K562 (cell line): ENCODE data around the gene CLEC17A. TPM values are rescaled to one million over a fixed set of nuclear protein-coding genes. Genes with fewer than 3 reads are reported as not detected.

Experiments used
- ATAC-seq: fragments of 200-7000 bp; cut with Tn5 transposase; 3 replicates; pipeline ENCODE4 v1.9.1; 2020; ENCODE audit warnings: moderate library complexity
- BruUV-seq: library from RNA; stranded (reverse); fragments of 400-500 nt; replicated peaks from 2 replicates; lab custom pipeline; 2021; lab: Mats Ljungman, UMichigan
- CTCF ChIA-PET: fragments of 300-600 bp; formaldehyde crosslinking; extraction: SDS; loops from one replicate; lab custom pipeline; 2021; ENCODE audit warnings: low intra/inter-chr PET ratio; lab: Yijun Ruan, JAX
- POLR2A ChIA-PET: fragments of 300-600, 350-650 bp; sonication (Branson Sonifier 250); formaldehyde crosslinking; extraction: SDS; loops from one replicate; lab custom pipeline; 2021; ENCODE audit warnings: antibody characterized with exemption, inconsistent platforms; lab: Yijun Ruan, JAX
- DNase-seq, 4 experiments: peaks; one replicate each; pipeline versions ENCODE4 v3.0.0 to v3.0.0-alpha.2; 2011 to 2018; ENCODE audit warnings: low spot score in 3 of 4, mixed read lengths in 3 of 4; ENCODE audit errors: extremely low read depth in 1 of 4
- FAIRE-seq: peaks from 2 replicates; lab custom pipeline; 2011; peaks lifted over from hg19 to GRCh38; lab: Jason Lieb, UNC
- H2AFZ ChIP-seq: 2 replicates; pipeline ENCODE4 v1.6.0; 2011; ENCODE audit warnings: low read depth, low read length, control low read depth, inconsistent platforms
- H3K27ac ChIP-seq: fragments of 200-600 bp; 3 replicates; pipeline ENCODE4 v1.8.0; 2011; ENCODE audit warnings: low read depth, mild to moderate bottlenecking, control low read depth, inconsistent platforms, low read length, moderate library complexity, mixed read lengths; ENCODE audit errors: extremely low read depth
- H3K27me3 ChIP-seq, 2 experiments: fragments of 300-600 bp in 1 of 2; 2 replicates in 1 of 2; 3 replicates in 1 of 2; pipeline versions ENCODE4 v1.6.0 to v1.8.0; 2011; ENCODE audit warnings: inconsistent platforms in 2 of 2, low read length in 2 of 2, mild to moderate bottlenecking in 1 of 2, mixed read lengths in 1 of 2, moderate library complexity in 1 of 2; ENCODE audit not compliant: control insufficient read depth in 2 of 2, insufficient read depth in 2 of 2
- H3K36me3 ChIP-seq: fragments of 300-600 bp; 3 replicates; pipeline ENCODE4 v1.8.0; 2011; ENCODE audit warnings: mild to moderate bottlenecking, low read length, inconsistent platforms; ENCODE audit not compliant: control insufficient read depth, insufficient read depth
- H3K4me1 ChIP-seq, 2 experiments: fragments of 200-600 bp in 1 of 2; replicated peaks in 1 of 2; 2 replicates in 1 of 2; 3 replicates in 1 of 2; pipeline versions ENCODE4 v1.5.1 to v1.8.0; 2011; ENCODE audit warnings: inconsistent platforms in 2 of 2, low read length in 2 of 2, mild to moderate bottlenecking in 1 of 2, mixed read lengths in 1 of 2, moderate library complexity in 1 of 2; ENCODE audit not compliant: control insufficient read depth in 2 of 2, insufficient read depth in 2 of 2
- H3K4me2 ChIP-seq: 2 replicates; pipeline ENCODE4 v1.6.1; 2011; ENCODE audit warnings: low read length, control low read depth, inconsistent platforms, mixed read lengths; ENCODE audit not compliant: insufficient read depth
- H3K4me3 ChIP-seq: fragments of 200-600 bp; sonication (generic), shearing (Covaris generic); 2 replicates; pipeline ENCODE4 v1.5.1; 2016; ENCODE audit warnings: control low read depth, inconsistent platforms
- H3K79me2 ChIP-seq: fragments of 200-600 bp; 3 replicates; pipeline ENCODE4 v1.8.0; 2011; ENCODE audit warnings: low read length, inconsistent platforms; ENCODE audit not compliant: control insufficient read depth, insufficient read depth
- H3K9ac ChIP-seq, 2 experiments: 2 replicates each; pipeline versions ENCODE4 v1.6.0 to v1.6.1; 2011; ENCODE audit warnings: low read depth in 2 of 2, low read length in 2 of 2, control low read depth in 1 of 2, inconsistent platforms in 1 of 2, mild to moderate bottlenecking in 1 of 2, mixed read lengths in 1 of 2; ENCODE audit not compliant: insufficient read depth in 1 of 2
- H3K9me1 ChIP-seq: one replicate; pipeline ENCODE4 v1.6.0; 2011; ENCODE audit warnings: inconsistent platforms, mild to moderate bottlenecking, low read length, moderate library complexity; ENCODE audit not compliant: control insufficient read depth, insufficient read depth
- H3K9me3 ChIP-seq: replicated peaks from 2 replicates; pipeline ENCODE4 v1.5.1; 2011; ENCODE audit warnings: low read depth, low read length, inconsistent platforms; ENCODE audit not compliant: control insufficient read depth, insufficient read depth
- H4K20me1 ChIP-seq: replicated peaks from 2 replicates; pipeline ENCODE4 v1.6.1; 2011; ENCODE audit warnings: low read length, inconsistent platforms, mixed read lengths; ENCODE audit not compliant: control insufficient read depth, insufficient read depth
- BHLHE40 ChIP-seq: IDR thresholded peaks from 2 replicates; pipeline ENCODE4 v1.6.1; 2011; ENCODE audit warnings: low read length, improper control_type of control experiment
- BRCA1 ChIP-seq, 2 experiments: fragments of 450-650 bp in 1 of 2; sonication (generic) in 1 of 2; formaldehyde crosslinking in 1 of 2; IDR thresholded peaks; 2 replicates each; pipeline versions ENCODE4 v1.5.0 to v1.6.1; 2017 to 2020; ENCODE audit warnings: mild to moderate bottlenecking in 1 of 2, missing genetic modification reagents in 1 of 2
- CBFA2T2 ChIP-seq: fragments of 450-650 bp; conservative IDR thresholded peaks from 2 replicates; pipeline ENCODE4 v1.6.1; 2017; ENCODE audit warnings: mild to moderate bottlenecking
- CBX3 ChIP-seq, 2 experiments: IDR thresholded peaks; 1 replicate in 1 of 2; 2 replicates in 1 of 2; pipeline ENCODE4 v1.6.1; 2012; ENCODE audit warnings: inconsistent platforms in 2 of 2, low read length in 2 of 2, borderline replicate concordance in 1 of 2, control low read depth in 1 of 2
- DMBX1 ChIP-seq: fragments of 250-450 bp; sonication (Bioruptor Pico); IDR thresholded peaks from 2 replicates; pipeline ENCODE4 v1.8.0; 2022; ENCODE audit warnings: inconsistent platforms, mild to moderate bottlenecking, moderate library complexity, borderline replicate concordance
- E2F3 ChIP-seq: fragments of 250-450 bp; sonication (Bioruptor Pico); IDR thresholded peaks from 2 replicates; pipeline ENCODE4 v1.4.0; 2020; ENCODE audit warnings: mild to moderate bottlenecking
- ERF ChIP-seq: fragments of 450-650 bp; formaldehyde crosslinking; IDR thresholded peaks from 2 replicates; pipeline ENCODE4 v1.4.0; 2020; ENCODE audit warnings: mild to moderate bottlenecking, mixed read lengths
- GMEB1 ChIP-seq: fragments of 250-450 bp; sonication (Bioruptor Pico); IDR thresholded peaks from 2 replicates; pipeline ENCODE4 v1.4.0; 2020; ENCODE audit warnings: mild to moderate bottlenecking
- HDAC2 ChIP-seq: fragments of 450-650 bp; IDR thresholded peaks from 2 replicates; pipeline ENCODE4 v1.6.1; 2016; ENCODE audit warnings: mild to moderate bottlenecking
- HIVEP1 ChIP-seq: fragments of 250-450 bp; sonication (Bioruptor Pico); IDR thresholded peaks from 2 replicates; pipeline ENCODE4 v1.4.0; 2020; ENCODE audit warnings: mild to moderate bottlenecking
- KAT8 ChIP-seq: fragments of 450-650 bp; IDR thresholded peaks from 2 replicates; pipeline ENCODE4 v1.6.1; 2016; ENCODE audit warnings: low read depth, mild to moderate bottlenecking
- LARP7 ChIP-seq: fragments of 450-650 bp; IDR thresholded peaks from 2 replicates; pipeline ENCODE4 v1.6.1; 2016
- MEF2A ChIP-seq: IDR thresholded peaks from 2 replicates; pipeline ENCODE4 v1.6.1; 2011; ENCODE audit warnings: low read depth, mild to moderate bottlenecking, low read length, moderate library complexity; ENCODE audit not compliant: control insufficient read depth
- RB1 ChIP-seq: fragments of 450-650 bp; IDR thresholded peaks from 2 replicates; pipeline ENCODE4 v1.6.1; 2017; ENCODE audit warnings: low read depth, mild to moderate bottlenecking
- RBM22 ChIP-seq: fragments of 200-400 bp; formaldehyde crosslinking; IDR thresholded peaks from 2 replicates; pipeline ENCODE4 v1.6.1; 2018; ENCODE audit warnings: low read length, low read depth; ENCODE audit not compliant: poor library complexity, severe bottlenecking
- RCOR1 ChIP-seq, 2 experiments: IDR thresholded peaks; 2 replicates each; pipeline ENCODE4 v1.6.1; 2012; ENCODE audit warnings: low read depth in 2 of 2, low read length in 2 of 2, borderline replicate concordance in 1 of 2, improper control_type of control experiment in 1 of 2
- TCF7 ChIP-seq: sonication (generic); IDR thresholded peaks from 2 replicates; pipeline ENCODE4 v1.6.1; 2016; ENCODE audit warnings: antibody characterized with exemption, borderline replicate concordance
- ZBTB17 ChIP-seq: fragments of 450-650 bp; formaldehyde crosslinking; IDR thresholded peaks from 2 replicates; pipeline ENCODE4 v1.4.0; 2020; ENCODE audit warnings: mild to moderate bottlenecking
- ZNF282 ChIP-seq: sonication (generic); formaldehyde crosslinking; IDR thresholded peaks from 2 replicates; pipeline ENCODE4 v1.8.1; 2023; ENCODE audit warnings: missing genetic modification reagents
- ZNF41 ChIP-seq: fragments of 250-450 bp; sonication (Bioruptor Pico); conservative IDR thresholded peaks from 2 replicates; pipeline ENCODE4 v1.4.0; 2020; ENCODE audit warnings: mild to moderate bottlenecking
- ZNF431 ChIP-seq: sonication (generic); formaldehyde crosslinking; IDR thresholded peaks from 2 replicates; pipeline ENCODE4 v1.8.0; 2022; ENCODE audit warnings: mild to moderate bottlenecking, missing genetic modification reagents
- ZNF696 ChIP-seq: fragments of 250-450 bp; sonication (Bioruptor Pico); conservative IDR thresholded peaks from 2 replicates; pipeline ENCODE4 v1.4.0; 2020; ENCODE audit warnings: mild to moderate bottlenecking, moderate library complexity
- ZNF717 ChIP-seq: fragments of 250-450 bp; sonication (Bioruptor Pico); IDR thresholded peaks from 2 replicates; pipeline ENCODE4 v1.5.0; 2021
- ZNF76 ChIP-seq: fragments of 250-450 bp; sonication (Bioruptor Pico); IDR thresholded peaks from 2 replicates; pipeline ENCODE4 v1.4.0; 2020; ENCODE audit warnings: mild to moderate bottlenecking, moderate library complexity, borderline replicate concordance
- ZNF830 ChIP-seq: fragments of 250-450 bp; sonication (Bioruptor Pico); IDR thresholded peaks from 2 replicates; pipeline ENCODE4 v1.5.0; 2021; ENCODE audit warnings: mild to moderate bottlenecking
- WGBS: fragments of 100-300 bp; shearing (Covaris generic); methylation state at CpG from one replicate; pipeline ENCODE4 v1.1.6; 2016; ENCODE audit warnings: low coverage, mixed read lengths; ENCODE audit not compliant: insufficient coverage; ENCODE audit errors: missing lambda C conversion rate; 5-methylcytosine and 5-hydroxymethylcytosine counted together
- in situ Hi-C: fragments of 300-500 bp; cut with MboI; formaldehyde crosslinking; loops from 4 replicates; pipeline ENCODE4 v1.15.0; 2018; ENCODE audit warnings: inconsistent platforms, mixed read lengths
- intact Hi-C: fragments of 100-400 bp; cut with micrococcal nuclease; formaldehyde crosslinking; loops from 2 replicates; pipeline ENCODE4 v1.14.2; 2022
- polyA plus RNA-seq, 8 experiments: library from polyadenylated mRNA; depleted of rRNA in 4 of 8; stranded (reverse) in 5 of 8; unstranded in 3 of 8; fragments of >200 nt; fragmentation: Nextera tagmentation in 2 of 8; fragmentation: Illumina TruSeq in 1 of 8; extraction: Ambion mirVana in 2 of 8; extraction: Trizol in 1 of 8; gene quantifications; 2 replicates each; pipeline versions ENCODE4 v1.2.1 to v1.2.3, GENCODE V29; 2011 to 2014; ENCODE audit warnings: inconsistent platforms in 1 of 8, missing spikeins in 1 of 8
- total RNA-seq, 7 experiments: library from RNA; depleted of rRNA in 6 of 7; stranded (reverse); fragments of >200 nt in 6 of 7; fragmentation: Illumina TruSeq in 2 of 7; extraction: Trizol in 2 of 7; gene quantifications; 2 replicates each; pipeline versions ENCODE4 v1.2.1 to v1.2.3, GENCODE V29; 2011 to 2021; ENCODE audit warnings: low replicate concordance in 1 of 7

Gene CLEC17A
- total and polyA plus RNA-seq, 9 of the 15 experiments (the other 6 are each of a cell fraction or from before 2014, with no cell fraction given), result 0.03 TPM; not detected in 8

GRCh38 chr19:14550201-14550754, 32.6 kb upstream of the CLEC17A start:
- WGBS, result 7% methylated on average over 14 of the region's 15 CpGs
- Histone ChIP-seq H2AFZ (peak overlapping the region; percentile 52), H3K4me1 (peaks cover 23 to 54% of the 10 kb centered on the region in 2 experiments), H3K36me3 (peaks cover 31% of the 10 kb centered on the region; the same call in 2 of the 3 replicates), H3K4me3 (no peak overlapping the region), H3K9me1 (peaks cover 2% of the 10 kb centered on the region), H3K27me3 (no peaks in the 10 kb centered on the region), H3K4me2 (peak overlapping the region; percentile 57), H4K20me1 (peaks cover 3% of the 10 kb centered on the region), H3K9me3 (no peaks in the 10 kb centered on the region), H3K79me2 (peaks cover 70% of the 10 kb centered on the region), H3K27ac (peak overlapping the region; percentile 69), H3K9ac (peak overlapping the region; percentile 50 to 84)
- peak; percentile 87 for FAIRE-seq
- ChIA-PET POLR2A (interaction anchor here (0.5 to 1.9 kb wide), 8 partner anchors 11 to 139 kb away, joined by 3 to 8 read pairs (median 3); partner anchors contain the start of gene DNAJB1), CTCF (no interaction called here)
- peak; percentile 81 for ATAC-seq
- BruUV-seq, result no TSS peak
- in situ Hi-C loops (no loop called here), intact Hi-C loops (loop anchor here (2.0 to 10.0 kb wide), 3 partner anchors 13 to 115 kb away; partner anchors contain the start of genes DNAJB1 and PKN1)
- DNase-seq, result peak; percentile 57 to 86 (median 69)
- TF ChIP-seq ZNF282 (CRISPR knock-in tag) (no peak), ZNF431 (CRISPR knock-in tag) (no peak), ZNF717 (CRISPR knock-in tag) (no peak), ZNF696 (CRISPR knock-in tag) (no peak), BRCA1 (IDR thresholded peaks at IDR 0.05) (no peak), BRCA1 (CRISPR knock-in tag; IDR thresholded peaks at IDR 0.05) (no peak), CBX3 (IDR thresholded peaks at IDR 0.05; ENCODE audit: borderline replicate concordance in 1 of 2, low read length in 2 of 2) (no peak), ERF (CRISPR knock-in tag) (no peak), E2F3 (CRISPR knock-in tag) (no peak), GMEB1 (CRISPR knock-in tag) (no peak), ZNF76 (CRISPR knock-in tag) (no peak), HIVEP1 (CRISPR knock-in tag) (no peak), HDAC2 (no peak), DMBX1 (CRISPR knock-in tag) (no peak), KAT8 (no peak), RCOR1 (IDR thresholded peaks at IDR 0.05; ENCODE audit: borderline replicate concordance in 1 of 2, low read depth in 2 of 2, low read length in 2 of 2) (peak in 1 of 2 experiments; percentile 46; a peak in 1 of 4 replicates), BHLHE40 (no peak), ZNF830 (CRISPR knock-in tag) (no peak), MEF2A (no peak), ZBTB17 (no peak), LARP7 (no peak), ZNF41 (CRISPR knock-in tag) (no peak), RB1 (0 out of 2 replicates have a peak, but pooled peaks have one; percentile 38), TCF7 (no peak), RBM22 (no peak), CBFA2T2 (0 out of 2 replicates have a peak, but pooled peaks have one; percentile 24)
